ENCODE measurements around the gene ANKRD13B. TPM values are rescaled to one million over a fixed set of nuclear protein-coding genes. Genes with fewer than 3 reads are reported as not detected.

The ANKRD13B gene
- total and polyA plus RNA-seq, 8 donors: 1.0 to 5.8 (median 3.5) TPM

DNA sequence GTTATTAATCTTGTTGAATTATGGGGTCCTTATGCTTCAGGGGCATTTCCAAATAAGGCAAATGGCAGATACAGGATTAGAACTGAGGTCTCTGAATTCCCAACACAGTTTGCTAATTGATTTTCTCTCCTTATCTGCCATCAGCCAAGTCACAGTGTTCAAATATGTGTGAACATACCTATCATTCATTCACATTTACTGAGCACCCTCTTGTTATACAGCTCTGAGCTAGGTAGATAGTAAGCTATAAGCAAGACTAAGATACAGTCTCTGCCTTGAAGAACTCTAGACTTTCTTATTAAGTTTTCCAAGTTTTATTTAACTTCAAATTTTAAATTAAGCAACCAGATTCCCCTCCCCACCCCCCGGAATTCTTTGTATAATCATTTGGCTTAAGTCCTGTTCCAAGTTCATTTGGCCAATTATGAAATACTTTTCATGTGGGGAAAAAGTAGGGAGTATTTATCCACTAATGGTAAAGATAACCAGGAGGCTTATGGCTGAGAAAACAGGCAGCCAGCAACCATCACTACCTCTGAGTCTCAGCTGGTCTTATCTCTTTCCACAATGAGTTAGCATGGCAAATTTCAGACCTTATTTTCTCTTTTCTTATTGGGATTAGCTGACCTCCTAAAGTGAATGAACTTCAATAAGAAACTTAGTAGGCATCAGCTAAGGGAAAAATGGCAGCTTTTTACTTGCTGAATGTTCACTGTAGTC lies 61.2 kb downstream of the ANKRD13B start:
- DNase-seq (no peak), ATAC-seq (no peak), FAIRE-seq (no peak)
- Histone ChIP-seq H3K4me1 (no peaks in the 10 kb centered on the region), H3K27ac (no peak overlapping the region), H3K4me3 (no peak overlapping the region), H3K36me3 (no peaks in the 10 kb centered on the region), H3K9me3 (no peaks in the 10 kb centered on the region), H3K27me3 (no peaks in the 10 kb centered on the region)
- intact Hi-C loops (cut with DNase I): no loop called here
- WGBS, 2 donors: 50 to 73% methylated on average over 1 of the region's 1 CpG
- no peak for TF ChIP-seq CTCF (IDR thresholded peaks at IDR 0.05)

- no peak overlapping the region for H3K4me3 ChIP-seq
- intact Hi-C loops (cut with DNase I): no loop called here
- no peak for FAIRE-seq
- no peak for ATAC-seq
- H3K27ac ChIP-seq: no peak overlapping the region
- no peaks in the 10 kb centered on the region for H3K27me3 ChIP-seq
- no peak for DNase-seq
- WGBS, 2 donors: 96 to 97% methylated on average over 6 of the region's 6 CpGs
- TF ChIP-seq CTCF (IDR thresholded peaks at IDR 0.05): no peak
- no peaks in the 10 kb centered on the region for H3K4me1 ChIP-seq
- no peaks in the 10 kb centered on the region for H3K9me3 ChIP-seq
- no peaks in the 10 kb centered on the region for H3K36me3 ChIP-seq
Measured at GRCh38 chr17:29655323-29655722, 62.4 kb downstream of the ANKRD13B start.

DNA sequence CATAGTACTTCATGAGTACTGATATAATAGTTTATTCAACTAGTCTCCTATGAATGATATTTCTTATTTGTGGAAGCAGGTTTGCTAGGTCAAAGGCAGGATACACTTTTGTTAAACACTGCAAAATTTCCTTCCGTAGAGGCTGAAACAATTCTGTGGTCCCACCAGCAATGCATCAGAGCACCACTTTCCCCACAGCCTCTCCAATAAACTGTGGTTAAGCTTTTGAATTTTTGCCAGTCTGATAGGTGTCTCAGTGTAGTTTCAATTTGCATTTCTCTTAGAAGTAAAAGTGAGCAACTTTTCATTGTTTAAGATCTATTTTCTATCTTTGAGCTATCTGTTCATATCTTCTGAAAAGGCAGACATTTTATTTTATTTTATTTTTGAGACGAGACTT lies 66.2 kb downstream of the ANKRD13B start:
- no peak for TF ChIP-seq CTCF (IDR thresholded peaks at IDR 0.05)
- H3K9me3 ChIP-seq: no peaks in the 10 kb centered on the region
- no peaks in the 10 kb centered on the region for H3K4me1 ChIP-seq
- H3K4me3 ChIP-seq: no peak overlapping the region
- H3K36me3 ChIP-seq: peaks cover 0 to 6% (median 0%) of the 10 kb centered on the region in 3 donors
- no peak for DNase-seq
- no peak for FAIRE-seq
- no peaks in the 10 kb centered on the region for H3K27me3 ChIP-seq
- 96 to 98% methylated on average over 2 of the region's 2 CpGs for whole genome bisulfite sequencing, 2 donors
- intact Hi-C loops (cut with DNase I): no loop called here
- no peak for ATAC-seq
- H3K27ac ChIP-seq: no peak overlapping the region

- WGBS, 2 donors: 29 to 33% methylated on average over 2 of the region's 2 CpGs
- H3K4me1 ChIP-seq: no peaks in the 10 kb centered on the region
- DNase-seq (no peak), ATAC-seq (no peak), FAIRE-seq (no peak)
- no peaks in the 10 kb centered on the region for H3K27me3 ChIP-seq
- no peaks in the 10 kb centered on the region for H3K9me3 ChIP-seq
- no peak overlapping the region for H3K4me3 ChIP-seq
- peaks cover 0 to 11% (median 0%) of the 10 kb centered on the region in 3 donors for H3K36me3 ChIP-seq
- intact Hi-C loops (cut with DNase I): no loop called here
- H3K27ac ChIP-seq: no peak overlapping the region
- TF ChIP-seq CTCF (IDR thresholded peaks at IDR 0.05): no peak
Measured at GRCh38 chr17:29661213-29661612, 68.3 kb downstream of the ANKRD13B start.

- no peak for ATAC-seq
- FAIRE-seq: no peak
Measured at GRCh38 chr17:29663155-29663554, 70.2 kb downstream of the ANKRD13B start.

More at GRCh38 chr17:29663155-29663554, 70.2 kb downstream of the ANKRD13B start:
- H3K27ac ChIP-seq: no peak overlapping the region
- WGBS, 2 donors: 40 to 45% methylated on average over 1 of the region's 1 CpG
- no peaks in the 10 kb centered on the region for H3K27me3 ChIP-seq
- H3K4me1 ChIP-seq: no peaks in the 10 kb centered on the region
- no peak for TF ChIP-seq CTCF (IDR thresholded peaks at IDR 0.05)
- peaks cover 0 to 14% (median 0%) of the 10 kb centered on the region in 3 donors for H3K36me3 ChIP-seq
- intact Hi-C loops (cut with DNase I): no loop called here
- H3K4me3 ChIP-seq: no peak overlapping the region
- no peak for DNase-seq
- no peaks in the 10 kb centered on the region for H3K9me3 ChIP-seq
